Activated CD8-positive, alpha-beta memory T cell treated with anti-CD3 and anti-CD28 coated beads, Interleukin-2, amount 50 U/mL, for 4 hours (primary cell): ENCODE data around the gene LRP2BP.
"Not testable (repeated sequence)": the region's sequence is repeated elsewhere in the genome, so short reads cannot be mapped to it uniquely, and the experiment has no call there.

ENCODE experiments used
- DNase-seq: peaks from one replicate; pipeline ENCODE4 v3.0.0-alpha.2; 2020

The LRP2BP gene

DNA sequence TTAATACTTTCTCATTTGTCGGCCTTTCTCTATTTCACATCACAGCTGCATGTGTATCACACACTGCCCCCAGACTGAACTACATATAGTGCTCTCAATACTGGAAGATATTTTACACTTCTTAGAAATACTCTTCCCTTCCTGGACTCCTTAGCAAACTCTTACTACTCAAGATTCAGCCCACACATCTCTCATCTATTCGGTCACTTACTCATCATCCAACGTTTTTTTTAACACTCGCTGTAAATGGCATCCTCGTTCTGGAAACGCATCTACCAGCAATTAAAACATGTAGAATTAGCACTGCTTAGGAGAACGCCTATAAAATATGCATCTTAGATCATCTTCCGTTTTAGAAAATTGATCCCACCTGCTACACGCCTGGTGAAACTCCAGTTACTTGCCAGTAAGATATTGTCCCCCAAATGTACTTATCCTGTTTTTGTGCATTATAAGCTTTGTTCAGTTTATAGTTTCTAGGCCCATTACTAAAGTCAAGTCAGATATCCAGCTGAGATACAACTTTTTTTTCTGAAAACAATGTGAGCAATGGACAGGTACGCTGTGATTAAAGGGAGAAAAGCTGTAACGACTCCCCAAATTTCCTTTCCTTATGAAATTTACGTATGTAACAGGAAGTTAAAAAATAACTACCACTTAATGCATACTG lies 1.0 kb downstream of the LRP2BP start:
- no peak for DNase-seq

- no peak for DNase-seq
Observed at GRCh38 chr4:185392156-185392555, 3.6 kb downstream of the LRP2BP start.

DNA sequence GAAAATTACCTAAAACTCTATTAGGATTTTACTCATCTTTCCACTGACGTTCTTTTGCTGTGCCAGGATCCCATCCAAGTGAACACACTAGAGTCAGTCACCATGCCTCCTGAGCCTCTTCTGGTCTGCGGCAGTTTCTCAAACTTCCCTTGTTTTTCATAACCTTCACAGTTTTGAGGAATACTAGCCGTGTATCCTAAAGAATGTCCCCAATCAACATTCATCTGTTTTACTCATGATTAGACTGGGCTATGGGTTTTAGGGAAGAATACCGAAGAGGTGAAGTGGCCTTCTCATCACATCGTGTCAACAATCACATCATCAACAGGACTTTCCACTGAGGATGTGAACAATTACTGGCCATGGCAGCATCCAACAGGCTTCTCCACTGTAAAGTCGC lies 4.8 kb downstream of the LRP2BP start:
- DNase-seq = no peak

DNA sequence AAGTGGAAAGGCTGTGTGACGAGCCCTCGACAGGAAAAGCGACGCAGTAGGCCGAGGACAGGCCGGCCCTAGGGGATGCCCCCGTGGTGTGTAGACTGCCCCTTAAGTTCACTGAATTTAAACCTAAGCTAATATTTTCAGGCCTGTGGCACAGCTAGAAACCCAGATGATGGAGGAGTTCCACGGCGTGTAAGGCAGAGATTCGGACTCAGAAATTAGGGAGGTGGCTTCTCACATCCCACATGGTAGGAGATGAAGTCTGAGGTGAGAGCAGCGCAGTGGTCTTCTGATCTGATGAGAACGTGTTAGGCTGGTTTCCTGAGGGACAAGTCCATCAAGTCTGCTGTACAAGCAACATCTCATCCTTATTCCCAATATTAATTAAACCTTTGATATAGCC lies 7.8 kb downstream of the LRP2BP start:
- DNase-seq = no peak

- DNase-seq = no peak
Observed at GRCh38 chr4:185384930-185385331, 10.8 kb downstream of the LRP2BP start.

- DNase-seq = no peak
Observed at GRCh38 chr4:185384061-185384460, 11.7 kb downstream of the LRP2BP start.

DNA sequence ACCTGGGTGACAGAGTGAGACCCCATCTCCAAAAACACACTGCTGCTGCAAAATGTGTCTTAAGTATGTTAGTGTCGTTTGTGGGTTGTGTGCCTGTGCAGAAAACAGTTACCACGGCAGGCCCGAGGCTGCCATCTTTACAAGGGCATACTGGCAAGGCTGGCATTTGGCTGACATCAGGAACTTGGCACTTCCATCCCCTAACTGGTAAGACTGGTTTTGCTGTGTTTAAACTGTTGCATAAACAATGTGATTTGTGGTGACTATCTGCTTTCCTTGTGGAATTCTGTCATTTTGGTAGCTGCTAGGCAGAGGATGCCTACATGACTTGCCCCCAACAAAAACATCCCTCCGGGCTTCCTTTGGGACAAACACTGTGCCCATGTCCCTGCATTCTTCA lies 12.3 kb downstream of the LRP2BP start:
- no peak for DNase-seq

- no peak for DNase-seq
Observed at GRCh38 chr4:185382754-185383153, 13.0 kb downstream of the LRP2BP start.

- DNase-seq = no peak
Observed at GRCh38 chr4:185381288-185382196, 14.2 kb downstream of the LRP2BP start.

DNA sequence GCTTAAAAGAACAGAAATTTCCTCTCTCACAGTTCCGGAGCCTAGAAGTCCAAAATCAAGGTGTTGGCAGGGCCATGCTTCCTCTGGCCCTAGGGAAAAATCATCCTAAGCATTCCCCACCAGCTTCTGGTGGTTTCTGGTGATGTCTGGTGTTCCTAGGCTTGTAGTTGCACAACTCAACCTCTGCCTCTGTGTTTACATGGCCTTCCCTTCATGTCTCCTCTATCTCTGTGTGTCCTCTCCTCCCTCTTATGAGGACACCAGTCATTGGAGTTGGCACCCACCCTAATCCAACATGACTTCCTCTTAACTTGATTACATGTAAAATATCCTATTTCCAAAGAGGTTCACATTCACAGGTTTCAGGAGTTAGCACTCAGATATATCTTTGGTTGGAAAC lies 15.4 kb downstream of the LRP2BP start:
- DNase-seq = no peak

DNA sequence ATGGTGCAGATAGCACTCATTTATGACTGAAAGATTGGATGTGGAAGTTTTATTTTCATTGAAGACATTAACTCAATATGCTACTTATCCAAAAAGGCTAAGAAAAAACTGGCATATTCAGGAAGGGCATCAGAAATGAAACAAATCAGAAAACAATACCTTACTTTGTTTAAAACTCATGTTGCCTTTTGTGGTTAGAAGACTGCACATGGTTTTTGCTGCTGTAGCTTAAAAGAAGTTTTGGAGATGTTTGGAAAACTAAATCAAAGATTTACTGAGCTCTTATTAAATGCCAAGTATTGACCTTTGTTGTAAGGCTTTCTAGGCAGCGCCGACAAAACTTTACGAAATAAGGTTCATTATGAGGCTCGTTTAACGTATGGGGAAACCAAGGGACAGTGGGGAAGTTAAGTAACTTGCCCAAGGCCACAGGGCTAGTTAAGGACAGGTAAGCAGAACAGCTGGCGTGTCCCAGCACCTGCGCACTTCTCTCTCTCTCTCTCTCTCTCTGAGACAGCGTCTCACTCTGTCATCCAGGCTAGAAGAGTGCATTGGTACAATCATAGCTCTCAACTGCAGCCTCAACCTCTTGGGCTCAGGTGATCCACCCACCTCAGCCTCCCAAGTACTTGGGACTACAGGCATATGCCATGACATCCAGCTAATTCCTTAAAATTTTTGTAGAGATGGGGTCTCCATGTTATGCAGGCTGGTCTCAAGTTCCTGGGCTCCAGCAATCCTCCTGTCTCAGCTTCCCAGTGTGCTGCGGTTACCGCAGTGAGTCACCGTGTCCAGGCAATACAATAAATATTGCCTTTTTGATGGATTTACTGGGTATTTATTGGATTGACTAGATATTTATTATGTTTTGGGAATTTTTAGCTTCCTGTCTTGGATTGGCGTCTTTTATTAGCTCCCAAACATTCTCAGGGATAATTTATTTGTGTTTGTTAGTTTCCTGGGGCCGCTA lies 16.1 kb downstream of the LRP2BP start:
- no peak for DNase-seq

DNA sequence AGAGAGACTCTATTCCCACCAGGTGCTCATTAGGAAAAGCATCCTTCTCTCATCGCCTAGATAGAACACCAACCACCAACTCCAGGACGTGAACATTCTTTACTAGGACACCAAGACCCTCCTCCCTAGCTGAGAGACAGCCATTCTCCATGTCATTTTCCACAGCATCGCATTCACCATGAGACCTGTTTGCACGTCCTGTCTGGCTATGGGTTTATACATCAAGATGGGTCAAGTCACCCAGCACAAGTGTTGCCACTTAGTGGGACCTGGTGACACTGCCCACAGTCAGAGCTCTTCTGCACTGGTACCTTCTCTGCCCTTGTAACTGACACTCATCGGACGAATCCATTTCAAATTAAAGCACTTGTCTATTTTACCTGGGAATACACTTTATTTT lies 17.5 kb downstream of the LRP2BP start:
- no peak for DNase-seq

GRCh38 chr4:185374573-185374972 lies 21.2 kb downstream of the LRP2BP start:
- no peak for DNase-seq

GRCh38 chr4:185374027-185374426 lies 21.7 kb downstream of the LRP2BP start:
- no peak for DNase-seq

- DNase-seq = no peak
Observed at GRCh38 chr4:185371702-185372101, 24.0 kb downstream of the LRP2BP start.

DNA sequence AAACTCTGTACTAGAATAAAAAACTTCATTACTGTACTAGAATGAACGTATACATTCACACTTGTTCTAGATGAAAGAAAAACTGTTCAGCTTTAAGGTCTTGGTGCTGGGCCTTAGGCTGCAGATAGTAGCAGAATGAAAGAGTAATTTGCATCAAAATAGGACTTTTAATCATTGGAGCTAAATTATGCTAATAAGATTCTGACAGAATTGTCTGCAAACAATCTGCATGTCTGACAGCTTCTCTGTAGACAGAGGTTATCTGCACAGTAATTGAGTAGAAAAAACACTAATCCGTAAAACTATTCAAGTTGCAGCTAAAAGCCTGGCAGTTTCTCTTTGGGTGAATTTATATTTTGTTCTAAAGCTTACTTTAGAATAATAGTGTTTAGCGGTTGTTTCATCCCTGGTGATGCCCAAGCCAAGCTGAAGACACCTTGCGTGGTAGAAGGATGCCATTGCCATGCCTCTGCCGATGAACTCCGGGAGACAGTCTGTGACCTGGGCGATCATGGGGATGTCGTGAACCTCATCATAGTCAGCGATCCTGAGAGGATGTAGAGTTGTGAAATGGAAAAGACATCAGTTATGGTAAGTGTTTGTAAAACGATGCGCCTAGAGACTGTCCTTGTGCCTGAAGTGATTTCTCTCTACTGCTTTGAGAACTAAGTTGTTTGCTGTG lies 25.3 kb downstream of the LRP2BP start:
- DNase-seq = no peak

GRCh38 chr4:185369731-185370130 lies 26.0 kb downstream of the LRP2BP start:
- no peak for DNase-seq

- DNase-seq = no peak
Observed at GRCh38 chr4:185364886-185365285, 30.8 kb downstream of the LRP2BP start.

DNA sequence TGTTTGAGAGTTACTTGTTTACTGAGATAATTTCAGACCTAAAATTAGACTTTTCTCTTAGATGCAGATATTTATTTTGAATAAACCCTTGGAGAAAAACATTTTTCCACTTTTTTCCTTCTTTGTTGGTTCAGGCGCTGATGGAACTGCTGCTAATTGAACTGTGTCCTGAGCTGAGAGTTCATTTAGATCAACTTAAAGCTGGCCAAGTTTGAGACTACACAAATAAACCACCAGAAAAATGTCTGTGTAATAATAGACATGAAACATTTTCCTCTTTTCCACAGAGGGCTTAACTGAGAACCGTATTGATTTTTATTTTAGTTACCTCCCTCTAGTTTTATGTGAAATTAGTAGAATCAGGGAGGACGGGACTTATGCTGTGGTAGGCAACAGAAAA lies 32.5 kb downstream of the LRP2BP start:
- DNase-seq = no peak

DNA sequence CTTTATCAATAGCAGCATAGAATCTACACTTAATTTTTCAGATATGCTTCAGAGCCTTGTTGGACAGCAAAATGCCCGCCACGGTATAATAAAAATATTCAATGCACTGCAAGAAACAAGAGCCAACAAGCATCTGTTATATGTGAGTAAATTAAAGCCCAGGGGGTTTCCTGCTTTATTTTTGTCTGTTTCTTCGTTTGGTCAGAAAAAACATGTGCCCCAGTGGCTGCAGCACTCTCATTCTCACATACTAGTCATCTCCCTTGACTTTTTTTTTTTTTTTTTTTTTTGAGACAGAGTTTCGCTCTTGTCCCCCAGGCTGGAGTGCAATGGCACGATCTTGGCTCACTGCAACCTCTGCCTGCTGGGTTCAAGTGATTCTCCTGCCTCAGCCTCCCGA lies 33.2 kb downstream of the LRP2BP start:
- not testable (repeated sequence) for DNase-seq

DNA sequence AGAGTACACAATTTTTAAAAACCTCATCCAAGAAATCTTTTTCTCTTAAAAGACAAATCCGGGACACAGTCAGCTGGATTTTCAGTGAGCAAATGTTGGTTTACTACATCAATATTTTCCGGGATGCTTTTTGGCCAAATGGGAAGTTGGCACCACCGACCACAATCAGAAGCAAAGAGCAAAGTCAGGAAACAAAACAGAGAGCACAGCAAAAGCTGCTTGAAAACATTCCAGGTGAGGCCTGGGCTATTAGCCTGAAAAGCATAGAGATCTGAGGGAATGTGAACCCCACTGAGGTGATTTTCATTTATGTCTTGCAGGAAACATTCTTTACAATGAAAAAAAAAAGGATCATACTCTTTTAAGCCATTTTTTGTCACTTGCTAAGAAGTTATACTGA lies 33.9 kb downstream of the LRP2BP start:
- DNase-seq = no peak

DNA sequence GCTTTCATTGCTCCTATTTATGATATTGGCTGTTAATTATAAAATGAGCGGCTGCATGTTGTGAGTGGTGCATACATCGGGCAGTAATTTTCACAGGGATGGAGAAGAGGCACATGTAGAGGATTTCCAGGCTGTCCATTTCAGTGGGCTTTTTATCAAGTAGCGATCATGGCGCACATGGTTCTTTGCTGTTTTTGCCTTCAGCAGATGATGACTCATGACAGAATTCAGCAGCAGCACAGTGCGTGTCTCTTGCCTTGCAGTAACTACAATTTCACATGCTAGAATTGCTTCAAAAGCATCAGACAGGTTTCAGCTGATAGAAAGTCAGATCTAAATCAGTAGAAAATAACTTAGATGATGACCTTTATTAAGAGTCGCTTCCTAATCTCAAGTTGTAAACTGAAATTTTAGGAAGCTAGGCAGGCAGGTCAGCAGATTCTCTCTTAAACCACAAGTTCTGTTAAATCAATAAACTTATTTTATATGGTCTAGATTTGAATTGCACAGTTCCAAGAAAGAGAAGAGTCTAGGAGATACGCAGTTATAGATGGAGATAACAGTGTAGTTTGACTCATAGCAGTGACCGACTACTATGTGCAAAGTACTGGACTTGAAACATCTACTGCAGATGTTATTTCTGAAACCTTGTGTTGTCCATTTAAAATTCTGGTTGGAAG lies 35.8 kb downstream of the LRP2BP start:
- no peak for DNase-seq
